ENCODE data around the gene ZNF229.

DNA sequence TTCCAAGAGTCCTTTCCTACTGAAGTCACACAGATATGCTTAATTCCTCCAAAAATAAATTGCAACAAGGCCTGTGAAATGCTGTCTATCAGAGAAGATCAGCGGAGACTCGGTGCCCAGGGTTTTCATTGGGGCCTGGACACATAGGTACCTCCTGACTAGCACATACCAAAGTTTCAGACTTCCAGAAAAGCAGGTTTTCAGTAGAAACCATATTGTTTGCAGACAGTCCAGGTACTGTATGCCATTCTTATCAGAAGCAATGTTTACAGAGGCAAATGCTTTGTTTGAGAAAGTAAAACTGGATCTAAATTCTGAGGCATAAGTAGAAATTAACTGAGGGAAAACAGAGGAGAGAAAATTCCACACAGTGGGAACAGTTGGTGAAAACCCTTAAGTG, 12.8 kb downstream of the ZNF229 start:
- no peak for TF ChIP-seq POLR2A (IDR thresholded peaks at IDR 0.05; ENCODE audit: low read length)
- TF ChIP-seq GATA1 (IDR thresholded peaks at IDR 0.05; ENCODE audit: low read depth, low read length): no peak
